Esophagus muscularis mucosa (tissue), 4 donors: ENCODE measurements around the gene POP7. TPM values are rescaled to one million over a fixed set of nuclear protein-coding genes. Genes with fewer than 3 reads are reported as not detected.

Experiments
- DNase-seq: peaks from one replicate; pipeline ENCODE4 v3.0.0-alpha.2; 2017; ENCODE audit errors: extremely low spot score
- H3K27ac ChIP-seq, 4 donors: fragments of 200-600 bp; sonication (generic); replicated peaks in 1 of 4; 1 replicate in 3 of 4; 2 replicates in 1 of 4; pipeline ENCODE4 v1.5.1; 2016 to 2019; ENCODE audit warnings: mild to moderate bottlenecking in 1 of 4
- H3K27me3 ChIP-seq, 4 donors: fragments of 200-600 bp; sonication (generic); one replicate each; pipeline versions ENCODE4 v1.5.1 to v1.6.0; 2016 to 2019
- H3K36me3 ChIP-seq, 4 donors: fragments of 200-600 bp; sonication (generic); one replicate each; pipeline ENCODE4 v1.5.1; 2016 to 2019
- H3K4me1 ChIP-seq, 4 donors: fragments of 200-600 bp; sonication (generic); one replicate each; pipeline ENCODE4 v1.5.1; 2016 to 2019
- H3K4me3 ChIP-seq, 4 donors: fragments of 200-600 bp; sonication (generic); 1 replicate in 2 of 4; 2 replicates in 2 of 4; pipeline ENCODE4 v1.5.1; 2016 to 2019; ENCODE audit warnings: mild to moderate bottlenecking in 4 of 4, moderate library complexity in 1 of 4
- H3K9me3 ChIP-seq, 4 donors: fragments of 200-600 bp; sonication (generic); 1 replicate in 3 of 4; 2 replicates in 1 of 4; pipeline ENCODE4 v1.5.1; 2016 to 2019
- EP300 ChIP-seq: sonication (generic); formaldehyde crosslinking; IDR thresholded peaks from one replicate; pipeline ENCODE4 v1.6.1; 2017; ENCODE audit warnings: antibody characterized with exemption
- POLR2A ChIP-seq: fragments of 450-650 bp; IDR thresholded peaks from one replicate; pipeline ENCODE4 v1.6.1; 2017; ENCODE audit warnings: antibody characterized with exemption, moderate library complexity, mild to moderate bottlenecking, low read depth
- POLR2AphosphoS5 ChIP-seq, 2 donors: sonication (generic); formaldehyde crosslinking; IDR thresholded peaks; one replicate each; pipeline ENCODE4 v1.6.1; 2017; ENCODE audit warnings: antibody characterized with exemption in 2 of 2
- WGBS: methylation state at CpG from one replicate; pipeline ENCODE4 v1.1.5; 2018; 5-methylcytosine and 5-hydroxymethylcytosine counted together
- intact Hi-C: fragments of 100-400 bp; cut with DNase I; formaldehyde crosslinking; loops from one replicate; pipeline ENCODE4 v1.15.1; 2023
- total RNA-seq, 4 donors: library from RNA; depleted of rRNA; stranded (reverse); fragments of >200 nt; gene quantifications; one replicate each; pipeline versions ENCODE4 v1.1.0 to v1.2.1, GENCODE V29; 2016
- TF ChIP-seq, protein P1 (sequence below), 3 experiments: fragments of 200-600 bp in 2 of 3; fragments of 450-650 bp in 1 of 3; sonication (generic) in 2 of 3; IDR thresholded peaks; one replicate each; pipeline ENCODE4 v1.5.1; 2017 to 2019; ENCODE audit warnings: antibody characterized with exemption in 3 of 3, mild to moderate bottlenecking in 2 of 3, moderate library complexity in 1 of 3

The POP7 gene
- total RNA-seq, 4 donors from 2014 or later = 27.0 to 51.3 (median 43.7) TPM

DNA sequence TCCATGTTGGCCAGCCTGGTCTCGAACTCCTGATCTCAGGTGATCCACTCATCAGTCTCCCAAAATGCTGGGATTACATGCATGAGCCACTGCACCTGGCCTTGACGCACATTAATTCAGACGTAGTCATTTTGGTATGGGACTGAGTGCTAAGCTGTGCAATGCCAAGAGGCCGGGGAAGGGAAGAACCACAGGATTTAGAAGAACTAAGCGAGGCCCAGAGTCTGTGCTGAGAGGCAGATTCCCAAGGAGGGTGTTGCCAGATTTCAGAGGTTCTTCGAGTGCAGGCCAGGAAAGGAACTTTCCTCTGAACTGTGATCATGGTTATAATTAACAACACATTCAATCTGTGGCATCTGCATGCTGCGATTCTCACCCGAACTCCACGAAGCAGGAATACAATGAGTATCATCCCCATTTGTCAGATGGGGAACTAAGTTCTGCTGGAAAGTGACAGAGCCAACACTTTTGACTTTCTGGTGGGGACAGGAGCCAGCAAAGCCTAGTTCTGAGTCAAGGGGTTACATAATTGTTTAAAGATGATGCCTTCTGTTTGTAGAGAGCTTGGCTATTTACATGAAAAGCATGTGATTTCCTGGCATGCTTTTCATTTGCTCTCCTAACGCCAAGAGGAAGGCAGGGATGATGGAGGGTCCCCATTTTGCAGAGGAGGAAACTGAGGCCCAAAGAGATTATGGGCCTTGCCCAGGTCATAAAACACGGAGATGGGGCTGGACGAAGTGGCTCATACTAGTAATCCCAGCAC is 21.3 kb downstream of the POP7 start:
- intact Hi-C loops = no loop called here
- TF ChIP-seq EP300 (no peak), POLR2AphosphoS5 (IDR thresholded peaks at IDR 0.05) (no peak), POLR2A (no peak)
- TF ChIP-seq, protein P1, sequence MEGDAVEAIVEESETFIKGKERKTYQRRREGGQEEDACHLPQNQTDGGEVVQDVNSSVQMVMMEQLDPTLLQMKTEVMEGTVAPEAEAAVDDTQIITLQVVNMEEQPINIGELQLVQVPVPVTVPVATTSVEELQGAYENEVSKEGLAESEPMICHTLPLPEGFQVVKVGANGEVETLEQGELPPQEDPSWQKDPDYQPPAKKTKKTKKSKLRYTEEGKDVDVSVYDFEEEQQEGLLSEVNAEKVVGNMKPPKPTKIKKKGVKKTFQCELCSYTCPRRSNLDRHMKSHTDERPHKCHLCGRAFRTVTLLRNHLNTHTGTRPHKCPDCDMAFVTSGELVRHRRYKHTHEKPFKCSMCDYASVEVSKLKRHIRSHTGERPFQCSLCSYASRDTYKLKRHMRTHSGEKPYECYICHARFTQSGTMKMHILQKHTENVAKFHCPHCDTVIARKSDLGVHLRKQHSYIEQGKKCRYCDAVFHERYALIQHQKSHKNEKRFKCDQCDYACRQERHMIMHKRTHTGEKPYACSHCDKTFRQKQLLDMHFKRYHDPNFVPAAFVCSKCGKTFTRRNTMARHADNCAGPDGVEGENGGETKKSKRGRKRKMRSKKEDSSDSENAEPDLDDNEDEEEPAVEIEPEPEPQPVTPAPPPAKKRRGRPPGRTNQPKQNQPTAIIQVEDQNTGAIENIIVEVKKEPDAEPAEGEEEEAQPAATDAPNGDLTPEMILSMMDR (IDR thresholded peaks at IDR 0.05) = no peak

DNA sequence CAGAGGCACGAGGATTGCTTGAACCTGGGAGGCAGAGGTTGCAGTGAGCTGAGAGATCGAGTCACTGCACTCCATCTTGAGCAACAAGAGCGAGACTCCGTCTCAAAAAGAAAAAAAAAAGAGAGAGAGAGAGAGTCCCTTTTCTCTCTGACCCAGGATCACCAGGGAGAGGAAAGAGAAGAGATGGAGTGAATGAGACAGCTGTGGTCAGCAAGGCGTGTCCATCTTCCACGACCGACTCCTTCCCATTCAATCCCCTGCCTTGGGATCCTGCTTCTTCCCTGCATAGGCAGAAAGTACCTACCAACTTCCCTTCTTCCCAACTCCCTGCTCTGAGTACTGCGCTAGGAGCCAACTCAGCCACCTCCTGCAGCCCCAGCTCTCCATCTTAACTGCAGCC is 22.3 kb downstream of the POP7 start:
- intact Hi-C loops = no loop called here
- DNase-seq = no peak
- Histone ChIP-seq H3K4me3 (no peak overlapping the region), H3K27ac (no peak overlapping the region), H3K4me1 (peaks cover 0 to 25% (median 23%) of the 10 kb centered on the region in 4 donors), H3K27me3 (peaks cover 0 to 7% (median 0%) of the 10 kb centered on the region in 4 donors), H3K36me3 (no peaks in the 10 kb centered on the region), H3K9me3 (no peaks in the 10 kb centered on the region)
- WGBS = 81% methylated on average over 8 of the region's 8 CpGs
- TF ChIP-seq, protein P1 (IDR thresholded peaks at IDR 0.05) = no peak
- TF ChIP-seq POLR2AphosphoS5 (IDR thresholded peaks at IDR 0.05) (no peak), POLR2A (no peak), EP300 (no peak)

More for the DNA sequence above, 21.3 kb downstream of the POP7 start:
- H3K9me3 ChIP-seq = no peaks in the 10 kb centered on the region
- no peak for DNase-seq
- no peak overlapping the region for H3K4me3 ChIP-seq
- WGBS = 48% methylated on average over 12 of the region's 12 CpGs
- H3K4me1 ChIP-seq = peaks cover 0 to 25% (median 23%) of the 10 kb centered on the region in 4 donors
- no peaks in the 10 kb centered on the region for H3K36me3 ChIP-seq
- H3K27me3 ChIP-seq = peaks cover 0 to 17% (median 0%) of the 10 kb centered on the region in 4 donors
- peak overlapping the region in 3 of 4 donors; percentile 13 to 28 (median 23) for H3K27ac ChIP-seq

DNA sequence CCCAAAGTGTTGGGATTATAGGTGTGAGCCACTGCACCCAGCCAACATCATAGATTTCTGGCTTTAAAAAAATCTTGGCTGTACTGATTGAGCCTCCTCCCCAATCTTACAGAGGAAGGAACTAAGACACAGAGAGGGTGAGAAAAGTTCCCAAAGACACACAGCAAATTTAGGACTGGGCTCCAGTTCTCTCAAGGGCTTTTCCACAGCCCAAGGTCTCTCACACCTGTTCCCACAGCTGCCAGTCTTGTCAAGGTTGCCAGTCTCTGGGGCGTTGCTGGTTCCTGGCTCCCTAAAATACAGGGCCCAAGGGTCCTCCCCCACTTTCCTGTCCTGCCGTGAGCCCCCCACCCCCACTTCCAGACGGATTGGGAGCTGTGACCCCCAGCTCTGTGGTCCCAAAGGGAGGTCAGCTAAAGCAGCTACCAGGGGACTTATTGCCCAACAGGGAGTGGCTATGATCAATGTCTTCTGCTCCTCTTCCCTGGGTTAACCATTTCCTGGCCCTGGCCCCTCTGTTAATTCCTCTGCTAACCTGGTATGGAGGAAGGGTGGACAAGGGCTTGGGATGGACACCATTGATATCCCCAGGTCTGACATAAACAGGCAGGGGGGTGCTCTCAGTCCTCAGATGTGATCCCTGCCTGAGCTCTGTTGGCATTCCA is 24.3 kb downstream of the POP7 start:
- peaks cover 0 to 21% (median 19%) of the 10 kb centered on the region in 4 donors for H3K4me1 ChIP-seq
- H3K27ac ChIP-seq = no peak overlapping the region
- H3K27me3 ChIP-seq = no peaks in the 10 kb centered on the region
- 29% methylated on average over 2 of the region's 3 CpGs for WGBS
- no peak overlapping the region for H3K4me3 ChIP-seq
- TF ChIP-seq EP300 (no peak), POLR2AphosphoS5 (IDR thresholded peaks at IDR 0.05) (no peak), POLR2A (no peak)
- TF ChIP-seq, protein P1 (IDR thresholded peaks at IDR 0.05) = no peak
- no peak for DNase-seq
- no peaks in the 10 kb centered on the region for H3K9me3 ChIP-seq
- H3K36me3 ChIP-seq = no peaks in the 10 kb centered on the region
- intact Hi-C loops = no loop called here

DNA sequence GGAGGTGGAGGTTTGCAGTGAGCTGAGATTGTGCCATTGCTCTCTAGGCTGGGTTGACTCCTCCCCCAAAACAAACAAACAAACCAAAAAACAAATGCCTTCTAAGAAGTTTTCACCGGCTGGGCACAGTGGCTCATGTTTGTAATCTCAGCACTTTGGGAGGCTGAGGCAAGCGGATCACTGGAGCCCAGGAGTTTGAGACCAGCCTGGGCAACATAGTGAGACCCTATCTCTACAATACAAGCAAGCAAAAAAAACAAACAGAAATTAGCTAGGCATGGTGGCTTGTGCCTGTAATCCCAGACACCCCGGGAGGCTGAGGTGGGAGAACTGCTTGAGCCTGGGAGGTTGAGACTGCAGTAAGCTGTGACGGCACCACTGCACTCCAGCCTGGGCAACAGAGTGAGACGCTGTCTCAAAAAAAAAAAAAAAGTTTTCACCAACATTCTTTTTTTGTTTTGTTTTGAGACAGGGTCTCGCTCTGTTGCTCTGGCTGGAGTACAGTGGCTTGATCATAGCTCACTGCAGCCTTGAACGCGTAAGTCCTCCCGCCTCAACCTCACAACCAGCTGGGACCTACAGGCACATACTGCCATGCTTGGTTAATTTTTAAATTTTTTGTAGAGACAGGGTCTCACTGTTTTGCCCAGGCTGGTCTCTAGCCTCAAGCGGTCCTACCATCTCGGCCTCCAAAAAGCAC is 26.2 kb downstream of the POP7 start:
- intact Hi-C loops = no loop called here
- WGBS = 90% methylated on average over 11 of the region's 11 CpGs
- no peak overlapping the region for H3K4me3 ChIP-seq
- no peaks in the 10 kb centered on the region for H3K36me3 ChIP-seq
- H3K4me1 ChIP-seq = peaks cover 0 to 6% (median 5%) of the 10 kb centered on the region in 4 donors
- no peak for TF ChIP-seq POLR2A
- TF ChIP-seq, protein P1 (IDR thresholded peaks at IDR 0.05) = no peak
- DNase-seq = no peak
- no peaks in the 10 kb centered on the region for H3K9me3 ChIP-seq
- H3K27ac ChIP-seq = no peak overlapping the region
- no peaks in the 10 kb centered on the region for H3K27me3 ChIP-seq
